ENCODE results near the gene ZNF784. TPM values are rescaled to one million over a fixed set of nuclear protein-coding genes. Genes with fewer than 3 reads are reported as not detected.

Gene ZNF784
- total and polyA plus RNA-seq, 2 of the 8 experiments (the other 6 are each of a cell fraction or from before 2014, with no cell fraction given) = 6.5 to 8.0 TPM

GRCh38 chr19:55590109-55590508, 34.3 kb downstream of the ZNF784 start:
- no peak overlapping the region for H3K18ac ChIP-seq (ENCODE audit: extremely low read depth, low read length)
- peak overlapping the region; percentile 48; the same call in 1 of the 2 replicates for H2BK5ac ChIP-seq (ENCODE audit: low read depth, low read length)
- FAIRE-seq (no peak), DNase-seq (ENCODE audit: low read depth in 1 of 2, low spot score in 2 of 2) (no peak)
- no peak overlapping the region for H2BK120ac ChIP-seq (replicated peaks; ENCODE audit: low read depth, low read length)
- H3K36me3 ChIP-seq (ENCODE audit: control insufficient read depth in 2 of 4, insufficient read depth in 4 of 4, low read length in 3 of 4) = peaks cover 0 to 3% (median 1%) of the 10 kb centered on the region in 4 experiments; a peak in 2 of 8 replicates
- H4K5ac ChIP-seq (ENCODE audit: insufficient read length, low read depth, low read length) = no peak overlapping the region
- ChIA-PET CTCF (ENCODE audit: partially characterized antibody) (interaction anchor here (0.6 kb wide), 3 partner anchors 17 to 418 kb away, joined by 3 read pairs; no protein-coding TSS in a partner anchor), POLR2A (ENCODE audit: partially characterized antibody) (interaction anchor here (1.1 to 5.5 kb wide), 2 partner anchors 8 to 9 kb away, joined by 6 to 42 read pairs; partner anchors contain the start of genes FIZ1, ZNF524 and ZNF579)
- 61% methylated on average over 7 of the region's 7 CpGs; no CpG with 5 or more reads in 1 of the 2 experiments for WGBS, 2 experiments (ENCODE audit: extremely low coverage in 1 of 2, insufficient coverage in 1 of 2, insufficient read length in 1 of 2, insufficient replicate concordance in 2 of 2, low coverage in 1 of 2, low lambda C conversion rate in 2 of 2, missing lambda C conversion rate in 1 of 2)
- peak overlapping the region in 1 of 2 experiments; percentile 20; a peak in 3 of 4 replicates for H3K4me2 ChIP-seq (ENCODE audit: insufficient read depth in 1 of 2, low read depth in 2 of 2, low read length in 2 of 2)
- H4K8ac ChIP-seq (ENCODE audit: extremely low read depth, insufficient read depth, low read length) = no peak overlapping the region
- H2BK15ac ChIP-seq (ENCODE audit: low read length) = no peak overlapping the region; the same call in 1 of the 2 replicates
- H3K79me1 ChIP-seq (ENCODE audit: low read depth, low read length) = no peaks in the 10 kb centered on the region
- H3K14ac ChIP-seq (ENCODE audit: insufficient read length) = no peak overlapping the region
- H3K23me2 ChIP-seq (ENCODE audit: low read depth, low read length) = peaks cover 11% of the 10 kb centered on the region
- H3K79me2 ChIP-seq (ENCODE audit: control insufficient read depth in 1 of 2, insufficient read depth in 2 of 2, low read length in 2 of 2) = no peaks in the 10 kb centered on the region
- H3K4me1 ChIP-seq (replicated peaks in 1 of 4; ENCODE audit: control insufficient read depth in 3 of 4, insufficient read depth in 4 of 4, low read length in 3 of 4) = peaks cover 0 to 8% (median 5%) of the 10 kb centered on the region in 4 experiments; a peak in 6 of 7 replicates
- no peaks in the 10 kb centered on the region for H4K20me1 ChIP-seq (replicated peaks in 1 of 2; ENCODE audit: control insufficient read depth in 1 of 2, insufficient read depth in 2 of 2, low read length in 2 of 2)
- no peaks in the 10 kb centered on the region for H3K9me3 ChIP-seq (ENCODE audit: insufficient read depth in 2 of 2, low read depth in 1 of 2, low read length in 1 of 2)
- no peak overlapping the region for H3K23ac ChIP-seq (ENCODE audit: insufficient read length)
- H2AFZ ChIP-seq (ENCODE audit: low read length) = no peak overlapping the region
- H3K56ac ChIP-seq (replicated peaks; ENCODE audit: insufficient read length, low read depth, low read length) = no peak overlapping the region
- no peak overlapping the region for H4K91ac ChIP-seq (replicated peaks; ENCODE audit: insufficient read length, low read length)
- peak overlapping the region; percentile 71; the same call in 1 of the 2 replicates for H2BK12ac ChIP-seq (ENCODE audit: low read depth, low read length)
- H3K27ac ChIP-seq (ENCODE audit: low read depth, low read length) = no peak overlapping the region
- H3K27me3 ChIP-seq (replicated peaks in 1 of 4; ENCODE audit: control insufficient read depth in 3 of 4, extremely low read depth in 1 of 4, insufficient read depth in 3 of 4, low read length in 3 of 4) = peaks cover 0 to 2% (median 0%) of the 10 kb centered on the region in 4 experiments; a peak in 2 of 7 replicates
- H3K4me3 ChIP-seq (ENCODE audit: extremely low read depth in 1 of 4, insufficient read depth in 2 of 4, low read depth in 3 of 4, low read length in 4 of 4) = no peak overlapping the region
- peak overlapping the region in 1 of 4 experiments; percentile 43; a peak in 2 of 7 replicates for H3K9ac ChIP-seq (replicated peaks in 1 of 4; ENCODE audit: extremely low read depth in 1 of 4, low read depth in 3 of 4, low read length in 3 of 4)
- no peak overlapping the region for H2BK20ac ChIP-seq (ENCODE audit: low read length)
- peak overlapping the region; percentile 43; the same call in 1 of the 2 replicates for H2AK5ac ChIP-seq (ENCODE audit: low read depth, low read length)
- no peak overlapping the region for H3K4ac ChIP-seq (replicated peaks; ENCODE audit: insufficient read length, low read depth, low read length)
- TF ChIP-seq PHF8 (conservative IDR thresholded peaks at IDR 0.05; ENCODE audit: low read depth, low read length) (no peak), GABPA (IDR thresholded peaks at IDR 0.05; ENCODE audit: borderline replicate concordance, insufficient read depth, low read length) (no peak), USF2 (IDR thresholded peaks at IDR 0.05; ENCODE audit: low read length) (no peak), CBX5 (IDR thresholded peaks at IDR 0.05; ENCODE audit: low read depth, low read length) (no peak), ATF2 (IDR thresholded peaks at IDR 0.05; ENCODE audit: low read length) (no peak), POLR2AphosphoS5 (IDR thresholded peaks at IDR 0.05; ENCODE audit: low read depth, low read length) (no peak), KDM4A (IDR thresholded peaks at IDR 0.05; ENCODE audit: low read depth, low read length, severe bottlenecking) (no peak), BRCA1 (IDR thresholded peaks at IDR 0.05; ENCODE audit: low read depth, low read length) (no peak), YY1 (IDR thresholded peaks at IDR 0.05; ENCODE audit: low read depth, low read length) (no peak), HDAC6 (IDR thresholded peaks at IDR 0.05; ENCODE audit: low read depth, low read length) (no peak), ASH2L (IDR thresholded peaks at IDR 0.05; ENCODE audit: low read length) (no peak)
